Stimulated activated CD8-positive, alpha-beta memory T cell treated with anti-CD3 and anti-CD28 coated beads, Interleukin-2, amount 100 ng/mL, for 1 hour (primary cell): ENCODE data around the gene COA7.
"Not testable (repeated sequence)": the region's sequence is repeated elsewhere in the genome, so short reads cannot be mapped to it uniquely, and the experiment has no call there.

Source experiments
- DNase-seq, 2 donors: peaks; one replicate each; pipeline ENCODE4 v3.0.0-alpha.2; 2020; ENCODE audit warnings: low read depth in 2 of 2

Gene COA7

GRCh38 chr1:52706136-52706670 lies 8.1 kb upstream of the COA7 start:
- DNase-seq, result no peak

GRCh38 chr1:52702886-52703787 lies 5.0 kb upstream of the COA7 start:
- DNase-seq, result peak; percentile 49 to 63

- no peak for DNase-seq
These were observed 2.5 kb downstream of the COA7 start for GRCh38 chr1:52695627-52696026.

GRCh38 chr1:52693843-52694242 lies 4.3 kb downstream of the COA7 start:
- DNase-seq, result no peak

GRCh38 chr1:52693351-52693750 lies 4.8 kb downstream of the COA7 start:
- DNase-seq, result not testable (repeated sequence)

GRCh38 chr1:52692697-52693096 lies 5.5 kb downstream of the COA7 start:
- DNase-seq, result no peak

- DNase-seq, result no peak
These were observed 6.3 kb downstream of the COA7 start for GRCh38 chr1:52691821-52692220.

GRCh38 chr1:52686830-52687229 lies 11.3 kb downstream of the COA7 start:
- DNase-seq, result no peak

- peak; percentile 43 to 60 for DNase-seq
These were observed 11.8 kb downstream of the COA7 start for GRCh38 chr1:52686261-52686751.

GRCh38 chr1:52684545-52684944 lies 13.6 kb downstream of the COA7 start:
- DNase-seq, result no peak

GRCh38 chr1:52683367-52683940 lies 14.7 kb downstream of the COA7 start:
- DNase-seq, result no peak

- DNase-seq, result no peak
These were observed 17.0 kb downstream of the COA7 start for GRCh38 chr1:52681136-52681535.

- no peak for DNase-seq
These were observed 17.8 kb downstream of the COA7 start for GRCh38 chr1:52680353-52680752.

- DNase-seq, result no peak
These were observed 18.6 kb downstream of the COA7 start for GRCh38 chr1:52679498-52679897.

GRCh38 chr1:52679048-52679447 lies 19.1 kb downstream of the COA7 start:
- no peak for DNase-seq

- no peak for DNase-seq
These were observed 20.9 kb downstream of the COA7 start for GRCh38 chr1:52677076-52677806.

GRCh38 chr1:52676249-52676903 lies 21.8 kb downstream of the COA7 start:
- DNase-seq, result no peak

- no peak for DNase-seq
These were observed 23.4 kb downstream of the COA7 start for GRCh38 chr1:52674497-52675384.

GRCh38 chr1:52673513-52673912 lies 24.6 kb downstream of the COA7 start:
- no peak for DNase-seq

- DNase-seq, result no peak
These were observed 25.2 kb downstream of the COA7 start for GRCh38 chr1:52672946-52673345.

GRCh38 chr1:52670604-52671003 lies 27.5 kb downstream of the COA7 start:
- DNase-seq, result no peak
